Mammary epithelial cell (primary cell): Measurements from ENCODE around the gene ZNF613.

ENCODE experiments used
- EZH2 ChIP-seq: IDR thresholded peaks from 2 replicates; pipeline ENCODE4 v1.6.1; 2012; ENCODE audit warnings: low read length, inconsistent platforms, borderline replicate concordance
- TF ChIP-seq, protein P1 (sequence below), 2 donors: IDR thresholded peaks in 1 of 2; conservative IDR thresholded peaks in 1 of 2; 2 replicates each; pipeline ENCODE4 v1.5.1; 2011 to 2012; ENCODE audit warnings: inconsistent platforms in 2 of 2, low read length in 2 of 2, mild to moderate bottlenecking in 2 of 2, control low read depth in 1 of 2, low read depth in 1 of 2; ENCODE audit not compliant: insufficient read depth in 1 of 2; ENCODE audit errors: extremely low read depth in 1 of 2

DNA sequence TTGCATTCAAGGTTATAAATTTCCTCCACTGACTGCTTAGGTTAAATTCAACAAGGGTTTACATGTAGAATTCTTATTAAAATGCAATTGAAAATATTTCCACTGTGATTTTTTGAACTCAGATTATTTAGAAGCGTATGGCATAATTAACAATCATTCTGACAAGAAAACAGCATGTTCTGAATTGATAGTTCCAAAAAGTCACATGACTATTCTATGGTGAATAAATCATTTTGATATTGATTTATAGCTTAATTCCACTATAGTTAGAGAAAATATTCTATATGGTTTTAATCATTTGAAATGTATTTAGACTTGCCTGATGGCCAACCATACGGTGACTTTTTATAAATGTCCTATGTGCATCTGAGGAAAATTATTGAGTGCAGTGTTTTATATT is 42.6 kb upstream of the ZNF613 start:
- TF ChIP-seq, protein P1, sequence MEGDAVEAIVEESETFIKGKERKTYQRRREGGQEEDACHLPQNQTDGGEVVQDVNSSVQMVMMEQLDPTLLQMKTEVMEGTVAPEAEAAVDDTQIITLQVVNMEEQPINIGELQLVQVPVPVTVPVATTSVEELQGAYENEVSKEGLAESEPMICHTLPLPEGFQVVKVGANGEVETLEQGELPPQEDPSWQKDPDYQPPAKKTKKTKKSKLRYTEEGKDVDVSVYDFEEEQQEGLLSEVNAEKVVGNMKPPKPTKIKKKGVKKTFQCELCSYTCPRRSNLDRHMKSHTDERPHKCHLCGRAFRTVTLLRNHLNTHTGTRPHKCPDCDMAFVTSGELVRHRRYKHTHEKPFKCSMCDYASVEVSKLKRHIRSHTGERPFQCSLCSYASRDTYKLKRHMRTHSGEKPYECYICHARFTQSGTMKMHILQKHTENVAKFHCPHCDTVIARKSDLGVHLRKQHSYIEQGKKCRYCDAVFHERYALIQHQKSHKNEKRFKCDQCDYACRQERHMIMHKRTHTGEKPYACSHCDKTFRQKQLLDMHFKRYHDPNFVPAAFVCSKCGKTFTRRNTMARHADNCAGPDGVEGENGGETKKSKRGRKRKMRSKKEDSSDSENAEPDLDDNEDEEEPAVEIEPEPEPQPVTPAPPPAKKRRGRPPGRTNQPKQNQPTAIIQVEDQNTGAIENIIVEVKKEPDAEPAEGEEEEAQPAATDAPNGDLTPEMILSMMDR (conservative IDR thresholded peaks at IDR 0.05 in 1 of 2, IDR thresholded peaks at IDR 0.05 in 1 of 2; ENCODE audit: extremely low read depth in 1 of 2, insufficient read depth in 1 of 2, low read depth in 1 of 2, low read length in 2 of 2): no peak
- TF ChIP-seq EZH2: no peak
